GM18499 (cell line): ENCODE results near the gene MMEL1.
"Not testable (repeated sequence)": the region's sequence is repeated elsewhere in the genome, so short reads cannot be mapped to it uniquely, and the experiment has no call there.

ENCODE experiments used
- ATAC-seq: cut with Tn5 transposase; IDR thresholded peaks from one replicate; pipeline ENCODE4 v1.9.1; 2021; ENCODE audit warnings: moderate number of reproducible peaks; ENCODE audit not compliant: insufficient read depth, unreplicated experiment

Gene MMEL1

DNA sequence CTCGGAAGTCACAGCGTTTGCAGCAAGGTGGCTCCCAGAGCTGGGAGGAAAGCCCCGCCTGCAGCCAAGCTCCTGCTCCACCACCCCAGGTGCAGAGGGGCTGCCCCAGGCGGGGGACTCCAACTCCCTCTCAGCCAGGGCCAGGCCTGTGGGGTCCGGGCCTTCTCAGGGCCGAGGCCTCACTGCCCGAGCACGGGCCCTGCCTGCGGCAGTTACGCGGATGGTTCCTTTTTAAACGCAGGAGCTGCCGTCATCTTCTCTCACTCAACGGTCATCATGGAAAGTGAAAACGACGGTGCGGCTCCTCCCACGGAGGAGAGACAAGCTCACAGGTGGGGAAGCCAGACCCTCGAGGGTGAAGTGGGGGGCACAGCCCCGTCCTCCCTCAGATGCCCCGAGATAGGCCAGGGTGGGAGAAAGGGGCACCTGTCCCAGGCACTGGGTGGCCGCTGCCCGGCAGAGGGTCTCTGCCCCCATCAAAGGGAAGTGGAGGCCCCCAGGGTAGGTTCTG lies 55.2 kb downstream of the MMEL1 start:
- ATAC-seq, result not testable (repeated sequence)

GRCh38 chr1:2575801-2576663 lies 56.8 kb downstream of the MMEL1 start:
- ATAC-seq, result no peak

GRCh38 chr1:2574350-2574749 lies 58.5 kb downstream of the MMEL1 start:
- no peak for ATAC-seq

- no peak for ATAC-seq
Observed at GRCh38 chr1:2573250-2573920, 59.4 kb downstream of the MMEL1 start.

- no peak for ATAC-seq
Observed at GRCh38 chr1:2571348-2571747, 61.5 kb downstream of the MMEL1 start.

- no peak for ATAC-seq
Observed at GRCh38 chr1:2570332-2570731, 62.5 kb downstream of the MMEL1 start.

- ATAC-seq, result not testable (repeated sequence)
Observed at GRCh38 chr1:2569703-2570102, 63.1 kb downstream of the MMEL1 start.

GRCh38 chr1:2569060-2569459 lies 63.8 kb downstream of the MMEL1 start:
- no peak for ATAC-seq

DNA sequence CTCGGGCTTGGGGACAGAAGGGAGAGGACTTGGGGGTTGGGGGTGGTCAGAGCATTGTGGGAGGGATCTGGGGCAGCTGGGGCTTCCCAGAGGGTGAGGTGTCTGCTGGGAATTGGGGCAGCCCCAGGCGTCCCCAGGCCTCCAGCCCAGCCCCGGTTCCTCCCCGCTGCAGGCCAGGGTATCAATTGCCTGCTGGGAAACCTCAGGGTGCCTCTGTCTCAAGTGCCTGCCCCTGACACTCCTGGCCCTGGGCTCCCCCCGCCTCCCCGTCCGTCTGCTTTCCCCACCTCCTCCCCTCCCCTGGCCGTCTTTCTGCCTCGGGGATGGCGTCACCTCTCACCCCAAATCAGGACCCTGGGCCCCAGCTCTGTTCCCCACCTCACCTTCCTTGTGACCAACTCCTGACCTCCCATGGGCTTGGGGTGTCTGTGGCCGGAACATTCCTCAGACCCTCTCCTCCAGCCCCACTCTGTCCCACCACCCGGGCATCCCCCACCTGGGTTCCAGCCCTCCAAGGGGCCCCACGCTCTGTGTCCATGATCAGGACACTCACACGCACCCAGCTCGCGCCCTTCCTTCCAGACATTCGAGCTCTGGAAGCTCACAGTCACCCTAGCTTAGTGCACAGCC lies 64.5 kb downstream of the MMEL1 start:
- ATAC-seq, result not testable (repeated sequence)

DNA sequence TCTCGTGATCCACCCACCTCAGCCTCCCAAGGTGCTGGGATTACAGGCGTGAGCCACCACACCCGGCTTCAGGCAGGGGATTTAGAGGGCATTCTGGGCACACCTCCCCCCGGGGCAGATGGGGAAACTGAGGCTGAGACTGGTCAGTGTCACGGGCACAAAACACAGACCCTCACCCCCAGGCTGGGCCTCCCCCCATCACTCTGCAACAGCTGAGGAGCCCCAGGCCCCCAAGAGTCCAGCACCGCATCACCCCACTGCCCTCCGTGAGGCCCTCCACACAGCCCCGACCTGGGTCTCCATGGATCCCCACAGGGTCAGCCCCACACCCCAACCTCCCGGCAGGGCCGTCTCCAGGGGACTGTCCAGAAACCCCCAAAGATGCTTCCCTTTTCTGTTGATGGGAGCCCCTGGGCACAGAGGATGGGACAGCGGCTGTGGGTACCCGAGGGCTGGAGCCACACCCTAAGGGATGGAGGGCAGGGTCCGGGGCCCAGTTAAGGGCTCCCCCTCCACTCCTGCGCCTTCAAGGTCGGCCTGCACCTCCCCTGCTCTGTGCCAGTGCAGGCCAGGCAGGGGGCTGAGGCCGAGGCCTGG lies 65.6 kb downstream of the MMEL1 start:
- no peak for ATAC-seq

DNA sequence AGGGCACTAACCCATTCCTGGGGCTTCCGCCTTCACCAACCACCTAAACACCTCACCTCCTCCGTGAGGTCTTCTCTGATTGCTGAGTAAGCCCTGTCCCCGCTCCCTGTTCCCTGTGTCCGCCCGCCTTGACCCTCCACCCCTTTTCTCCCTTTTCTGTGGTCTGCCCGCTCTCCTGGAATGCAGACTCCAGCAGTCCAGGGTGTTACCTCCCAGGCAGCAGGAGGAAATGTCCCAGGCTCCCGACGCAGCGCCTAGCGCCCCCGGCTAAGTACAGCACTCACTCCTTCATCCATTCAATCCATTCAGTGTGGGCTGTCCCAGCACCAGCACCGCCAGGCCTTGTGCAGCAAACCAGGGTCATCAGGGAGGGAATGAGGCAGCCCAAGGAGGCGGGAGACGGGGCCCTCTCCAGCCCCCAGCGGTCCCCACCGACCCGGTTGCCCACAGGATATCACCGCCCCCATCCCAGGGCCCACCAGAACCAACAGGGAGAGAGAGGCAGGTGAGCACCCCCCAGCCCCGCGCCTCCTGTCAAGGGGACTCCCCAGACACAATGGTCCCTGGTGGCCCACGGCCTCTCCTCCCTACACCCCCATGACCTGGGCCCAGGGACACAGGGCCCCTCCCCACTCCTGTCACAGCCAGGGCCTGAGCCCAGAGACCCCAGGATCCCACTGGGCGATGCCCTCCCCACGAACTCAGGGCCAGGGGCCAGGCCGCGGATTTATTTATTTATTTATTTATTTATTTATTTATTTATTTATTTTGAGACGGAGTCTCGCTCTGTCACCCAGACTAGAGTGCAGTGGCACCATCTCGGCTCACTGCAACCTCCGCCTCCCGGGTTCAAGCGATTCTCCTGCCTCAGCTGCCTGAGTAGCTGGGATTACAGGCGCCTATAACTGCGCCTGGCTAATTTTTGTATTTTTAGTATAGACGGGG lies 66.4 kb downstream of the MMEL1 start:
- no peak for ATAC-seq

DNA sequence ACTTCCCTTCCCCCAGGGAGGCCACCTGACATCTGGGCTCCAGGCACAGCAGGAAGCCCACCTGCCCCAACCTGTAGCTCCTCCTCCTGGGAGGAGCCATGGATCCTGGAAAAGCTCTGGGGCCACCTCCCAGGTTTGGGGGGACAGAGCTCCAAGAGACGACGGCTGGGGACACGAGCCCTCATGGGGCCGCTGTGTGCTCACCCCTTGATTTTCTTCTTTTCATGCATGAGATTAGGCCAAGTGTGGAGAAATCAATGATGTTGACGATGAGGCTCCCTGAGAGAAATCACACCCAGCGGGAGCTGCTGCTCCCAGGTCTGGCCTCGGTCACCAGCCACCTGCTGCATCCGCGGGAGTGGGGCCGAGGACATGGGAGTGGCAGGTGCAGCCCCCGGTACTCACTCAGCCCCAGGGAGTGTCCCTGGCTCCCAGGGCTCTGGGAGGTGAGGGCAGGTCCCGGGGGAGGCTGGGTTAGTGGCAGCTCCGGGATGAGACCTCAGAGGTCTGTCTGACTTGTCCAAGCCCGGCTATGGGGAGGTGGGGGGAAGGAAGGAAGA lies 67.9 kb downstream of the MMEL1 start:
- no peak for ATAC-seq

DNA sequence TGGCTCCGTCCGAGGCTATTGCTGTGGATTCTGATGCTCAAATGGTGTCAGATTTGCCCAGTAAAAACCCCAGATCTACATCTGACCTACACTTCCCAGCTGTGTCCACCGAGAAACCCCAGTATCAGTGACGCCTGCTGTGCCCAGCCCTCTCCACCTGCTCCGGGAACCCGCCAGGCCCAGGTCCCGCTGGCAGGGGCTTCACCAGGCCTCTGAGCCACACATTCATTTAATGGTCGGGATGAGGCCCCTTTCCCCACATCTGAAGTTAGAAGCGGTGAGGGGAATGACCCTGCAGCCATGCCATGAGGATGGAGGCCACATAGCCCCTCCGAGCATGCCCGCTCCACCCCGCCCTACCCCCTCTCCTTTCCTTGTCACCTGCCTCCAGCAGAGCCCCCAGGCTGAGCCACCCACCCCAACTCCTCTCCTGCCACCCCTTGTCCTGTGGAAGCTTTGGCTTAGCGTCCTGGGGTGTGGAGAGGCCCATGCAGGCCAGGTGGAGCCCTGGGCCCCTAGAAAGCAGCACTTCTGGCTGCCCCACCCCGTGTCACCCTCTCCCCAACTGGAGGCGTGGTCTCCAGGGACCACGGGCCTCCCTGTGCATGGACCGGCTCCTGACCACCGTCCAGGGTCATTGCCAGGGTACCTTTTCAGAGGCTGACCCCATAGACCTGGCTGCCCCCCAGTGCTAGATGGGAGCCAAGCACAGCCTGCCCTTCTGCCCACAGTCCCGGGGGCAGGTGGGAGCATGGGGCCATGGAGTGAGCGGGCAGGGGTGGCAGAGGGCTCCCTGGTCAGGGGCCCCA lies 68.6 kb downstream of the MMEL1 start:
- ATAC-seq, result no peak

DNA sequence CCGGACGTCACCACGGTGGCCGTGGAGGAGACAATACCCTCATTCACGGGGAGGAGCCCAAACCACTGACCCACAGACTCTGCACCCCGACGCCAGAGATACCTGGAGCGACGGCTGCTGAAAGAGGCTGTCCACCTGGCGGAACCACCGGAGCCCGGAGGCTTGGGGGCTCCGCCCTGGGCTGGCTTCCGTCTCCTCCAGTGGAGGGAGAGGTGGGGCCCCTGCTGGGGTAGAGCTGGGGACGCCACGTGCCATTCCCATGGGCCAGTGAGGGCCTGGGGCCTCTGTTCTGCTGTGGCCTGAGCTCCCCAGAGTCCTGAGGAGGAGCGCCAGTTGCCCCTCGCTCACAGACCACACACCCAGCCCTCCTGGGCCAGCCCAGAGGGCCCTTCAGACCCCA lies 69.6 kb downstream of the MMEL1 start:
- no peak for ATAC-seq

DNA sequence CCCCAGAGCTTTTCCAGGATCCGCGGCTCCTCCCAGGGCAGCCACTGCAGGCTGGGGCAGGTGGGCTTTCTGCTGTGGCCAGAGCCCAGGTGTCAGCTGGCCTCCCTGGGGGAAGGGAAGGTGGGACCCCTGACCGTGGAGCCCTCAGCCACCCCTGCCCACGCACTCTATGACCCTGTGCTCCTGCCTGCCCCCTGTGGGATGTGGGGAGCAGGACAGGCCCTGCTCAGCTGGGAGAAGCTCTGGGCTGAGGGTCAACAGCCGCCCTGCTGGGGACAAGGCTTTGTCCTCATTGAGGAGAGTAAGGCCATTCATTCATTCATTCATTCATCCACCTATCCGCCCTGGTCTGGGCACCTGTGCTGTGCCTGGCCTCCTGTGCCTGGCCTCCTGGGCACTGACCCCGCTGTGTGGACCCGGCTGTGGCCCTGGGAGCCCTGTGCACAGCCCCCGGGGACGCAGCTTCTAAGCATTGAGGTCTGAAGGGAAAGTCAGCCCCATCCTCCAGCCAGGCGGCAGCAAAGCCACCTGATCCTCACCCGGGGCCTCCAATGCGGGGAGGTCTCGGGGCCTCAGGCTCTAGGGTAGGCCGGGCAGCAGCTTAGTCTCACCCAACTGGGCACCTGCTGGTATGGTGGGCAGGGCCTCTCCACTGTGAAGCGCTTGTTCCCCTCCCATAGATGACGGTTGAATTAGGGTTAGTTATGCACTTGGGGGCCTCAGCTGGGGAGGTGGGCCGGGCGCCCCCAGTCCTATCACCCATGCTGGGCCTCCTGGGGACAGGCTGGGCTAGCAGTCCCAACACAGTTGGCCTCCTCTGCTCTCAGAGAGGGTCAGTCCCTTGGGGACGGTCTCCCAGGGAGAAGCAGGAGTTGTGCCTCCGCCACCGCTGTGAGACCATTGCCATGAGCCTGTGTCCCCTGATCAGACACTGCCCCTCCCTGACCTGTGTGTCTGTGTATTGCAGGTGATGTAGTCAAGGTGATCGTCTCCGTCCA lies 70.6 kb downstream of the MMEL1 start:
- no peak for ATAC-seq

DNA sequence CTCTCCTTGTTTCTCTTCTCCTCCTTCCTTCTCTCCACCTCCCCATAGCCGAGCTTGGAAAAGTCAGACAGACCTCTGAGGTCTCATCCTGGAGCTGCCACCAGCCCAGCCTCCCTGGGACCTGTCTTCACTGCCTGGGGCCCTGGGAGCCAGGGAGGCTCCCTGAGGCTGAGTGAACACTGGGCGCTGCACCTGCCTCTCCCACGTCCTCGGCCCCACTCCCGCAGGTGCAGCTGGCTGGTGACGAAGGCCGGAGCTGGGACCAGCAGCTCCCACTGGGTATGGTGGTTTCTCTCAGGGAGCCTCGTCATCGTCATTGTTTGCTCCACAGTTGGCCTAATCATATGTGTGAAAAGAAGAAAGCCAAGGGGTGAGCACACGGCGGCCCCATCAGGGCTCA lies 71.4 kb downstream of the MMEL1 start:
- no peak for ATAC-seq

- no peak for ATAC-seq
Observed at GRCh38 chr1:2560299-2561073, 72.3 kb downstream of the MMEL1 start.
